PC-3 (cell line): ENCODE results near the gene CORIN.

Experiments
- CTCF ChIP-seq: fragments of 300-600 bp; sonication (generic); conservative IDR thresholded peaks from 2 replicates; pipeline ENCODE4 v1.5.1; 2017; ENCODE audit warnings: antibody characterized with exemption, low read depth, mild to moderate bottlenecking, low read length
- EZH2 ChIP-seq: fragments of 300-600 bp; sonication (generic); IDR thresholded peaks from one replicate; pipeline ENCODE4 v1.6.1; 2017; ENCODE audit warnings: antibody characterized with exemption, mild to moderate bottlenecking, low read length; ENCODE audit not compliant: unreplicated experiment
- EZH2phosphoT487 ChIP-seq: fragments of 300-600 bp; sonication (generic); IDR thresholded peaks from 2 replicates; pipeline ENCODE4 v1.6.1; 2018; ENCODE audit warnings: mild to moderate bottlenecking, antibody characterized with exemption, low read length, borderline replicate concordance

- no peak for TF ChIP-seq CTCF
- no peak for TF ChIP-seq EZH2
- no peak for TF ChIP-seq EZH2phosphoT487
These were observed 115.8 kb downstream of the CORIN start for GRCh38 chr4:47721892-47722575.
